PC-3 (cell line): ENCODE measurements around the gene ZBTB49. TPM values are rescaled to one million over a fixed set of nuclear protein-coding genes. Genes with fewer than 3 reads are reported as not detected.

Experiments
- ATAC-seq: fragments of 200-7000 bp; cut with Tn5 transposase; 2 replicates; pipeline ENCODE4 v1.9.1; 2020; ENCODE audit warnings: mild to moderate bottlenecking, moderate library complexity
- BruUV-seq: library from RNA; stranded (reverse); fragments of 400-500 nt; replicated peaks from 2 replicates; lab custom pipeline; 2021; lab: Mats Ljungman, UMichigan
- CTCF ChIA-PET: fragments of 300-600 bp; sonication (Branson Sonifier 250); formaldehyde crosslinking; loops from one replicate; lab custom pipeline; 2022; ENCODE audit warnings: antibody characterized with exemption; lab: Charles Lee
- POLR2A ChIA-PET: fragments of 300-600 bp; sonication (Branson Sonifier 250); formaldehyde crosslinking; loops from one replicate; lab custom pipeline; 2022; ENCODE audit warnings: antibody characterized with exemption; ENCODE audit not compliant: unreplicated experiment; lab: Charles Lee
- DNase-seq: peaks from one replicate; pipeline ENCODE4 v3.0.0-alpha.2; 2015
- H2AFZ ChIP-seq: fragments of 300-600 bp; sonication (generic); 2 replicates; pipeline ENCODE4 v1.6.0; 2016; ENCODE audit warnings: antibody characterized with exemption, low read length
- H3F3A ChIP-seq: fragments of 300-600 bp; sonication (generic); one replicate; pipeline ENCODE4 v1.6.0; 2017; ENCODE audit warnings: antibody characterized with exemption, low read length, control low read depth, mild to moderate bottlenecking; ENCODE audit not compliant: unreplicated experiment
- H3K27ac ChIP-seq: fragments of 300-600 bp; sonication (generic); 2 replicates; pipeline ENCODE4 v1.5.1; 2016; ENCODE audit warnings: mild to moderate bottlenecking, low read length
- H3K27me3 ChIP-seq: fragments of 300-600 bp; sonication (generic); 2 replicates; pipeline ENCODE4 v1.6.1; 2016; ENCODE audit warnings: low read length, mixed read lengths
- H3K36me3 ChIP-seq: fragments of 300-600 bp; sonication (generic); 2 replicates; pipeline ENCODE4 v1.6.1; 2016; ENCODE audit warnings: low read depth, mixed run types, low read length, mixed read lengths
- H3K4me1 ChIP-seq: fragments of 300-600 bp; sonication (generic); 2 replicates; pipeline ENCODE4 v1.5.1; 2016; ENCODE audit warnings: low read length; ENCODE audit not compliant: insufficient read depth
- H3K4me2 ChIP-seq: fragments of 300-600 bp; sonication (generic); 2 replicates; pipeline ENCODE4 v1.6.0; 2016; ENCODE audit warnings: low read length
- H3K4me3 ChIP-seq: fragments of 300-600 bp; sonication (generic); 2 replicates; pipeline ENCODE4 v1.5.1; 2016; ENCODE audit warnings: mild to moderate bottlenecking, low read length, mixed read lengths
- H3K79me2 ChIP-seq: fragments of 300-600 bp; sonication (generic); 2 replicates; pipeline ENCODE4 v1.6.1; 2017; ENCODE audit warnings: low read length, mixed read lengths
- H3K9ac ChIP-seq: fragments of 300-600 bp; sonication (generic); 2 replicates; pipeline ENCODE4 v1.6.0; 2016; ENCODE audit warnings: mild to moderate bottlenecking, low read length
- H3K9me2 ChIP-seq: fragments of 300-600 bp; sonication (generic); replicated peaks from 2 replicates; pipeline ENCODE4 v1.6.1; 2016; ENCODE audit warnings: mixed run types, low read length, mixed read lengths
- H3K9me3 ChIP-seq: fragments of 300-600 bp; sonication (generic); 2 replicates; pipeline ENCODE4 v1.6.1; 2016; ENCODE audit warnings: low read length, mixed read lengths
- H4K20me1 ChIP-seq: fragments of 300-600 bp; sonication (generic); 2 replicates; pipeline ENCODE4 v1.6.1; 2016; ENCODE audit warnings: low read length, mixed read lengths
- CTCF ChIP-seq: fragments of 300-600 bp; sonication (generic); conservative IDR thresholded peaks from 2 replicates; pipeline ENCODE4 v1.5.1; 2017; ENCODE audit warnings: antibody characterized with exemption, low read depth, mild to moderate bottlenecking, low read length
- EZH2 ChIP-seq: fragments of 300-600 bp; sonication (generic); IDR thresholded peaks from one replicate; pipeline ENCODE4 v1.6.1; 2017; ENCODE audit warnings: antibody characterized with exemption, mild to moderate bottlenecking, low read length; ENCODE audit not compliant: unreplicated experiment
- EZH2phosphoT487 ChIP-seq: fragments of 300-600 bp; sonication (generic); IDR thresholded peaks from 2 replicates; pipeline ENCODE4 v1.6.1; 2018; ENCODE audit warnings: mild to moderate bottlenecking, antibody characterized with exemption, low read length, borderline replicate concordance
- intact Hi-C: fragments of 100-400 bp; cut with micrococcal nuclease; formaldehyde crosslinking; loops from 2 replicates; pipeline ENCODE4 v1.9.0; 2023
- total RNA-seq: library from RNA; depleted of rRNA; stranded (reverse); fragments of >200 nt; gene quantifications from 2 replicates; pipeline ENCODE4 v1.2.3, GENCODE V29; 2014

The ZBTB49 gene
- total RNA-seq, 1 experiment from 2014 or later: 1.1 TPM

GRCh38 chr4:4260185-4260751, 29.8 kb upstream of the ZBTB49 start:
- Histone ChIP-seq H3K27me3 (0 out of 2 replicates have a peak, but pooled peaks cover 6% of the 10 kb centered on the region), H3K9me3 (no peaks in the 10 kb centered on the region), H3F3A (no peaks in the 10 kb centered on the region), H3K36me3 (no peaks in the 10 kb centered on the region), H3K4me1 (peaks cover 5% of the 10 kb centered on the region; the same call in 1 of the 2 replicates), H3K79me2 (no peaks in the 10 kb centered on the region), H3K9me2 (no peaks in the 10 kb centered on the region), H4K20me1 (no peaks in the 10 kb centered on the region), H3K4me2 (peak overlapping the region; percentile 2; the same call in 1 of the 2 replicates), H2AFZ (peak overlapping the region; percentile 22; the same call in 1 of the 2 replicates), H3K4me3 (no peak overlapping the region), H3K27ac (no peak overlapping the region), H3K9ac (no peak overlapping the region)
- peak; percentile 93 for ATAC-seq
- intact Hi-C loops: loop anchor here (1.0 kb wide), 1 partner anchor 75 kb away; no protein-coding TSS in a partner anchor
- CTCF ChIA-PET: interaction anchor here (1.0 kb wide), 1 partner anchor 10 kb away, joined by 3 read pairs; no protein-coding TSS in a partner anchor
- no peak for TF ChIP-seq EZH2
- peak; percentile 71 for TF ChIP-seq CTCF
- POLR2A ChIA-PET: no interaction called here
- BruUV-seq: no TSS peak
- peak; percentile 74 for DNase-seq

GRCh38 chr4:4267981-4268380, 22.1 kb upstream of the ZBTB49 start:
- TF ChIP-seq EZH2 (no peak), EZH2phosphoT487 (no peak), CTCF (no peak)
- CTCF ChIA-PET: no interaction called here

GRCh38 chr4:4268776-4269175, 21.3 kb upstream of the ZBTB49 start:
- Histone ChIP-seq H2AFZ (no peak overlapping the region), H3K79me2 (no peaks in the 10 kb centered on the region), H3F3A (no peaks in the 10 kb centered on the region), H3K9ac (no peak overlapping the region), H3K9me3 (no peaks in the 10 kb centered on the region), H3K4me1 (peaks cover 10% of the 10 kb centered on the region; the same call in 1 of the 2 replicates), H3K9me2 (no peaks in the 10 kb centered on the region), H4K20me1 (no peaks in the 10 kb centered on the region), H3K27ac (no peak overlapping the region), H3K4me3 (no peak overlapping the region), H3K27me3 (no peaks in the 10 kb centered on the region), H3K36me3 (peaks cover 17% of the 10 kb centered on the region), H3K4me2 (no peak overlapping the region)
- BruUV-seq: no TSS peak
- ATAC-seq (no peak), DNase-seq (no peak)
- intact Hi-C loops: no loop called here
- no peak for TF ChIP-seq EZH2phosphoT487
- TF ChIP-seq CTCF: no peak
- no peak for TF ChIP-seq EZH2
- ChIA-PET CTCF (no interaction called here), POLR2A (no interaction called here)

More at GRCh38 chr4:4267981-4268380, 22.1 kb upstream of the ZBTB49 start:
- Histone ChIP-seq H3K27me3 (no peaks in the 10 kb centered on the region), H4K20me1 (no peaks in the 10 kb centered on the region), H3K4me1 (peaks cover 10% of the 10 kb centered on the region; the same call in 1 of the 2 replicates), H3K9me2 (no peaks in the 10 kb centered on the region), H3K27ac (no peak overlapping the region), H3K79me2 (no peaks in the 10 kb centered on the region), H3K9me3 (no peaks in the 10 kb centered on the region), H3K4me2 (no peak overlapping the region), H3K9ac (no peak overlapping the region), H2AFZ (no peak overlapping the region), H3F3A (no peaks in the 10 kb centered on the region), H3K36me3 (peaks cover 15% of the 10 kb centered on the region; the same call in 1 of the 2 replicates), H3K4me3 (no peak overlapping the region)
- intact Hi-C loops: no loop called here
- POLR2A ChIA-PET: no interaction called here
- BruUV-seq: TSS peak; percentile 24
- ATAC-seq (no peak), DNase-seq (no peak)
